ENCODE measurements around the gene MSH2. TPM values are rescaled to one million over a fixed set of nuclear protein-coding genes. Genes with fewer than 3 reads are reported as not detected.

MSH2 gene
- total and polyA plus RNA-seq, 2 donors (not counting 3 experiments of a cell fraction or from before 2014, with no cell fraction given), result 9.7 to 30.5 TPM

GRCh38 chr2:47422016-47422415 is 19.1 kb downstream of the MSH2 start:
- FAIRE-seq (no peak), DNase-seq (ENCODE audit: low read depth, low spot score) (no peak)
- POLR2A ChIA-PET, result no interaction called here
- dilution Hi-C loops (cut with MboI; ENCODE audit: extremely low pct_ligation_motif_present, low sequenced_read_pairs), result no loop called here
- Histone ChIP-seq H3K79me2 (ENCODE audit: control insufficient read depth, insufficient read depth, low read length) (no peaks in the 10 kb centered on the region), H3K9me1 (replicated peaks; ENCODE audit: control insufficient read depth, extremely low read depth, insufficient read depth, low read length) (no peaks in the 10 kb centered on the region), H3K27ac (ENCODE audit: insufficient read depth, low read depth, low read length) (peak overlapping the region; percentile 1), H3K36me3 (ENCODE audit: control insufficient read depth in 2 of 2, extremely low read depth in 1 of 2, insufficient read depth in 2 of 2, low read length in 2 of 2) (peaks cover 1 to 3% of the 10 kb centered on the region in 2 experiments), H2AFZ (ENCODE audit: low read depth, low read length) (no peak overlapping the region), H3K4me2 (ENCODE audit: insufficient read depth, low read length) (no peak overlapping the region), H3K4me1 (ENCODE audit: control insufficient read depth, extremely low read depth, insufficient read depth, low read length) (peaks cover 3% of the 10 kb centered on the region), H3K27me3 (ENCODE audit: control insufficient read depth in 2 of 2, insufficient read depth in 2 of 2, low read length in 2 of 2) (no peaks in the 10 kb centered on the region), H3K4me3 (replicated peaks in 1 of 3; ENCODE audit: insufficient read depth in 1 of 3, low read depth in 1 of 3, low read length in 3 of 3) (no peak overlapping the region), H3K9ac (replicated peaks; ENCODE audit: extremely low read depth, insufficient read depth, low read length) (no peak overlapping the region), H4K20me1 (replicated peaks; ENCODE audit: control insufficient read depth, extremely low read depth, insufficient read depth, low read length) (no peaks in the 10 kb centered on the region), H3K9me3 (replicated peaks; ENCODE audit: control insufficient read depth, insufficient read depth, low read length) (no peaks in the 10 kb centered on the region)
- BruUV-seq (replicated peaks), result no TSS peak
- CTCF ChIA-PET, result interaction anchor here (0.7 to 2.9 kb wide), 5 partner anchors 15 to 346 kb away, joined by 3 to 12 read pairs (median 6); partner anchors contain the start of gene MSH2
- intact Hi-C loops (cut with micrococcal nuclease), result no loop called here
- TF ChIP-seq POLR2A (IDR thresholded peaks at IDR 0.05; ENCODE audit: low read depth, low read length), result no peak
- TF ChIP-seq CTCF (IDR thresholded peaks at IDR 0.05; ENCODE audit: extremely low read depth in 1 of 2, insufficient read depth in 1 of 2, low read depth in 1 of 2, low read length in 2 of 2), result no peak
- no peak for TF ChIP-seq MAX (IDR thresholded peaks at IDR 0.05; ENCODE audit: insufficient read depth, insufficient read length)
- TF ChIP-seq POLR2AphosphoS5 (IDR thresholded peaks at IDR 0.05; ENCODE audit: insufficient read depth, low read depth, low read length), result no peak

DNA sequence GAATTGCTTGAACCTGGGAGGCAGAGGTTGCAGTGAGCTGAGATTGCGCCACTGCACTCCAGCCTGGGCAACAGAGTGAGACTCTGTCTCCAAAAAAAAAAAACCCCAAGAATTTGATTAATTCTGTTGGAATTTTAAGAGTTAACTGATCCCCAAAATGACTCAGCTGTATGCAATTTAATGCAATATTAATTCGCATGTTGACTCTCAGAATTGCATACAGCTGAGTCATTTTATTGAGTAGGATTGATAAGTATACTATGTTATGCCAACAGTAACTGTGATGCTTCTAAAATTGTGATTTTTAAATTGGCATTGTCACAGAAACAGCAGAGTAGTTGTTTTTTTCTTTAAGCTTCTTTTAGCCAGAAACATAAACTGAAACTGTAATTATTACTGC is 19.6 kb downstream of the MSH2 start:
- intact Hi-C loops (cut with micrococcal nuclease), result no loop called here
- Histone ChIP-seq H3K4me2 (ENCODE audit: insufficient read depth, low read length) (peak overlapping the region; percentile 50), H2AFZ (ENCODE audit: low read depth, low read length) (no peak overlapping the region), H3K9me3 (replicated peaks; ENCODE audit: control insufficient read depth, insufficient read depth, low read length) (no peaks in the 10 kb centered on the region), H3K36me3 (ENCODE audit: control insufficient read depth in 2 of 2, extremely low read depth in 1 of 2, insufficient read depth in 2 of 2, low read length in 2 of 2) (peaks cover 0 to 3% of the 10 kb centered on the region in 2 experiments), H3K27ac (ENCODE audit: insufficient read depth, low read depth, low read length) (peak overlapping the region; percentile 75), H4K20me1 (replicated peaks; ENCODE audit: control insufficient read depth, extremely low read depth, insufficient read depth, low read length) (no peaks in the 10 kb centered on the region), H3K79me2 (ENCODE audit: control insufficient read depth, insufficient read depth, low read length) (no peaks in the 10 kb centered on the region), H3K9me1 (replicated peaks; ENCODE audit: control insufficient read depth, extremely low read depth, insufficient read depth, low read length) (no peaks in the 10 kb centered on the region), H3K27me3 (ENCODE audit: control insufficient read depth in 2 of 2, insufficient read depth in 2 of 2, low read length in 2 of 2) (no peaks in the 10 kb centered on the region), H3K9ac (replicated peaks; ENCODE audit: extremely low read depth, insufficient read depth, low read length) (peak overlapping the region; percentile 42), H3K4me3 (replicated peaks in 1 of 3; ENCODE audit: insufficient read depth in 1 of 3, low read depth in 1 of 3, low read length in 3 of 3) (no peak overlapping the region), H3K4me1 (ENCODE audit: control insufficient read depth, extremely low read depth, insufficient read depth, low read length) (peaks cover 3% of the 10 kb centered on the region)
- FAIRE-seq (no peak), DNase-seq (ENCODE audit: low read depth, low spot score) (peak; percentile 13)
- BruUV-seq (replicated peaks), result no TSS peak
- ChIA-PET POLR2A (no interaction called here), CTCF (interaction anchor here (0.7 to 2.9 kb wide), 5 partner anchors 15 to 345 kb away, joined by 3 to 12 read pairs (median 6); partner anchors contain the start of gene MSH2)
- dilution Hi-C loops (cut with MboI; ENCODE audit: extremely low pct_ligation_motif_present, low sequenced_read_pairs), result no loop called here
- TF ChIP-seq FOS (IDR thresholded peaks at IDR 0.05; ENCODE audit: borderline replicate concordance, insufficient read depth, low read length) (peak; percentile 75), JUN (IDR thresholded peaks at IDR 0.05; ENCODE audit: borderline replicate concordance, insufficient read depth, insufficient read length, low read depth) (peak; percentile 62), MYC (IDR thresholded peaks at IDR 0.05; ENCODE audit: low read depth, low read length) (no peak)
